Neural progenitor cell (in vitro differentiated cells): ENCODE data around the gene DPRX.

ENCODE experiments used
- CTCF ChIP-seq: fragments of 200-600 bp; sonication (generic); IDR thresholded peaks from 2 replicates; pipeline ENCODE4 v1.5.1; 2017; ENCODE audit warnings: antibody characterized with exemption, mild to moderate bottlenecking
- EZH2 ChIP-seq: fragments of 200-600 bp; sonication (generic); IDR thresholded peaks from 2 replicates; pipeline ENCODE4 v1.6.1; 2017; ENCODE audit warnings: antibody characterized with exemption, mild to moderate bottlenecking, moderate library complexity
- EZH2phosphoT487 ChIP-seq: fragments of 200-600 bp; sonication (generic); IDR thresholded peaks from 2 replicates; pipeline ENCODE4 v1.6.1; 2017; ENCODE audit warnings: antibody characterized with exemption

DNA sequence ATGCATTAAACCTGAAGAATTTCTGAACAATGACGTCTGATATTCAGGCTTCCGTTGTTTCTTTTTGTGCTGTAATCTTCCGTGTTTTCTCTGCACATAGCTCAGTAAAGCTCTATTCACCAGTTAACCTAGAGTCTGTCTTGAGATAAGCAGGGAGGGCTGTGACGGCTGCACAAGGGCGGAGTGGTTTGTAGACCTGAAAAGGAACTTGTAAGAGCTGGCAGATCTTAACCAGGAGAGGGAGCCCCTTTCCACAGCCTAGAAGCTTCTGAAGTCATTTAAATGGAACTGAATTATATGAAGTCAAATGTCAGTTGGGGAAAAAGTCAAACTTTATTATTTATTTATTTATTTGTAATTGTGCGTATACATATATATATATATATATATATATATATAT is 27.5 kb downstream of the DPRX start:
- TF ChIP-seq EZH2phosphoT487: no peak
- no peak for TF ChIP-seq EZH2
- TF ChIP-seq CTCF: peak; percentile 72
